HG03097 (cell line): ENCODE results near the gene TBC1D23.
"Not testable (repeated sequence)": the region's sequence is repeated elsewhere in the genome, so short reads cannot be mapped to it uniquely, and the experiment has no call there.

Source experiments
- ATAC-seq: cut with Tn5 transposase; IDR thresholded peaks from one replicate; pipeline ENCODE4 v1.9.1; 2021; ENCODE audit not compliant: unreplicated experiment, low FRiP score

The TBC1D23 gene

DNA sequence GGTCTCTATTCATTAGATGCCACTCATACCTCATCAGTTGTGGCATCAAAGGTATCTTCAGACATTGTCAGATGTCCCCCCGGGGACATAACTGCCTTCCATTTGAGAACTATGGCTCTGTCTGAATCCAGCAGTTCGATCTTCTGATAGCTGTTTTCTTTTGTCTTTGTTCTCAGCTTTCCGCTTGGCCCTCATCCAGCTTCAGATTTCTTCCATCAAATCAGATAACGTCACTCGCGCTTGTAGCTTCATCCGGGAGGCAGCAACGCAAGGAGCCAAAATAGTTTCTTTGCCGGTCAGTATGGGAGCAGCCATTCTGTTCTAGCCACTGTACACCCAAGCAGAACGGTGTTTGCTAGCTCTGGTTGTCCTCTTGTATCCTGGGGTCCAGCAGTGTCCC is 78.1 kb downstream of the TBC1D23 start:
- ATAC-seq: no peak

DNA sequence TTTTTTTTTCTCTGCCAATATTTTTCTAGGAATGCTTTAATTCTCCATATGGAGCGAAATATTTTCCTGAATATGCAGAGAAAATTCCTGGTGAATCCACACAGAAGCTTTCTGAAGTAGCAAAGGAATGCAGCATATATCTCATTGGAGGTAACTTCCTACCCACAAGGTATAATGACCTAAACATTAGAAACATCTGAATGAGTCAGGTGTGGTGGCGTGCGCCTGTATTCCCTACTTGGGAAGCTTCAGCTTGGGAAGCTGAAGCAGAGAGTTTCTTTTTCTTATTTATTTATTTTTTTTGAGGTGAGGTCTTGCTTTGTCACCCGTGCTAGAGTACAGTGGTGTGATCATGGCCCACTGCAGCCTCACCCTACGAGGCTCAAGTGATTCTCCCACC is 79.0 kb downstream of the TBC1D23 start:
- no peak for ATAC-seq

DNA sequence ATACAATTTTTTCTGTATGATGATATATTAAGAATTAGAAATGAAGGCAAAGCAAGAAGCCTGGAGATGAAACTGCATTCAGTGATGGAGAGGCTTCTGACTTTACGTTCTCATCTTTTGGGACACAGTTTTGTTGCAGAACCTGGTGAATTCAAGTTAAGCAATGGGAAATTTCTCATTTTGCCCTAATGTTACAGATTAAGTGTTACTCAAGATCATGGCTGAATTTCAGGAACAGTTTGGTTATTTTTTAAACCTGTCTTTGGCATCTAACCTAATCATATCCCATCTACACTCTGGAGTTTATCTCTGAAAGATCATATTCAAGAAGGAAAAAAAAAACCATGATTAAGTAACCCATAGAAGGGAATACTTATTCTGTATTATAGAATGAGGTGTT is 79.7 kb downstream of the TBC1D23 start:
- no peak for ATAC-seq

DNA sequence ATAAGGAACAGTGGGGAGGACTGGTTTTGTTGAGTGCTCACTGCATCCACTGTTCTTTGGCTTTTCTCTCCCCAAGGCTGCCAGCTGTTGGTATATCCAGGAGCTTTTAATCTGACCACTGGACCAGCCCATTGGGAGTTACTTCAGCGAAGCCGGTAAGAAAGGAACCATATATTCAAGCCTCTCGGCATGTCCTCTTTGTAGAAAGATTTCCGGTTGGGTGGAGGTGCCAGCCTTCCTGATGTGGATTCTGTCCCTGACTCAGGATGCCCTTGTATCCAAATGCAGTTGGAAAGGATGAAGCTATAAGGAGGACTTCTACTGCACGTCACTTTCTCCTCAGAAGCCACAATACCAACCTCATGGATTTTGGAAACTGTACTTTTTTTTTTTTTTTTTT is 87.9 kb downstream of the TBC1D23 start:
- no peak for ATAC-seq

DNA sequence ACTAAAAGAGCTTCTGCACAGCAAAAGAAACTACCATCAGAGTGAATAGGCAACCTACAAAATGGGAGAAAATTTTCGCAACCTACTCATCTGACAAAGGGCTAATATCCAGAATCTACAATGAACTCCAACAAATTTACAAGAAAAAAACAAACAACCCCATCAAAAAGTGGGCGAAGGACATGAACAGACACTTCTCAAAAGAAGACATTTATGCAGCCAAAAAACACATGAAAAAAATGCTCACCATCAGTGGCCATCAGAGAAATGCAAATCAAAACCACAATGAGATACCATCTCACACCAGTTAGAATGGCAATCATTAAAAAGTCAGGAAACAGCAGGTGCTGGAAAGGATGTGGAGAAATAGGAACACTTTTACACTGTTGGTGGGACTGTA is 91.0 kb downstream of the TBC1D23 start:
- ATAC-seq: not testable (repeated sequence)

DNA sequence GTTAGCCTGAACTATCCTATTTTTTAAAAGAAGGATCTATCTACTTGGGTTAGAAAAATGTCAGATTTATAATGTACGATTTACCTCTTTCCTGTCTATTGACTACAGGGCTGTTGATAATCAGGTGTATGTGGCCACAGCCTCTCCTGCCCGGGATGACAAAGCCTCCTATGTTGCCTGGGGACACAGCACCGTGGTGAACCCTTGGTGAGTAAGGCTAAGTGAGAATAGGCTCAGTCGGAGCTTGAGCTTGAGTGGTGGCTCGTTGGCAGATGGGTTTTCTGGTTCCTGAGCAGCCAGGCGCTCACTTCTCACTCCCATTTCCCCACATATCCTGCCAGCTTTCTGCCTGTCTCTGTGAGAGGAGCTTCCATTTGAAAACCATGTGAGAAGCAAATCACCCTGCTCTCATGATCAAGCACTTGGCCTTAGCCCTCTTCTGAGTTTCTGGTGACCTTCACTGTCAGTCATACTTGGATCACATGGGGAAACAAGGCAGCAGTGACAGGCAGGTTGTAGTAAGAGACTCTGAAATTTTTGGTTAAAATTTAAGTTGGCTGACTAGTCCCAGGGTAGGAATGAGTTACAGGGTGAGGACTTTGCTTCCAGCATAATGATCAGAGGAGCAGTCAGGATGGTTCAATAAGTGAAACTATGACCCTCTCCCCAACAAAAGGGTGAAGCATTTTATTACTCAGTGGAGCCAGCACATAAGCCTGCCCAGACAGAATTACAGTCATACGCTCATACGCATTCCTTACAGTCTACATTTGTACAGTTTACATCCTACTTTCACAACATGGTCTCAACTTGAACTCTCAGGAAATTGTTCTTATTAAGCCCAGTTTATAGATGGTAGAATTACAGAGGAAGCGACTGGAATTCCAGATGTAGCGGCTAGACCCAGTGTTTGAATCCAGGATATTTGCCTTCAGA is 91.8 kb downstream of the TBC1D23 start:
- ATAC-seq: no peak

DNA sequence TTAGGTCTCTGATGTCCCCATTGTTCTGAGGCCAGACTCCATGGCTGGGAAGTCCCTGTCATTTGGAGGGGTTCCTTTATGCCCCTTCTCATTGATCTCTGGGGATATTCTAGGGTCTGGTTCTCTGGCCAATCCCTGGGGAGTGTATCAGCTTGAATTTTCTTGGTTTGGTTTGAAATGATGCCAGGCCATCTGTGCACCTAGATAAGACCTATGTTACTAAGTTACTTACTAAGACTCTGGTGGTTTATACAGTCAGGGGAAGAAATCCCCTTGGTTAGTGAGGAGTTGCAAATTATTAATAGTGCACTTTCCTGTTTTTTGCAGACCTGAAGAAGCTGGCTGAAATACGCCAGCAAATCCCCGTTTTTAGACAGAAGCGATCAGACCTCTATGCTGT is 94.1 kb downstream of the TBC1D23 start:
- no peak for ATAC-seq

DNA sequence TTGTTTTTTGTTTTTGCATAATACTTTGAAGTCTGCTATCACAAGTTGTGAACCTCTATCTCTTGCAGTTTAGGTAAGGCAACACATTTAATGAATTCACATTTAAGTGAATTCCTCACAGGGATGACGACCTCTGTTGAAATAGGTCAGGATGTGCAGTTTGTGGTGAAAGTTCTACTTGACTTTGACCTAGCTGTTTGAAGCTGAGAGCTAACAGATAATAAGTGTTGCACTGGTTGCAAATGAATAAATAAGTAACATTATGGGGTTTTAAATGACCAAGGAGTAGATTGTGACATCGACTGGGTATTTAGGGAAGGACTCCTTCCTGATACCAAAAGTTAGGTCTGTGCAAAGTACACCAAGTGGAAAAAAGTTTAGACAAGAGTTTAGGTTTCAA is 97.6 kb downstream of the TBC1D23 start:
- no peak for ATAC-seq

DNA sequence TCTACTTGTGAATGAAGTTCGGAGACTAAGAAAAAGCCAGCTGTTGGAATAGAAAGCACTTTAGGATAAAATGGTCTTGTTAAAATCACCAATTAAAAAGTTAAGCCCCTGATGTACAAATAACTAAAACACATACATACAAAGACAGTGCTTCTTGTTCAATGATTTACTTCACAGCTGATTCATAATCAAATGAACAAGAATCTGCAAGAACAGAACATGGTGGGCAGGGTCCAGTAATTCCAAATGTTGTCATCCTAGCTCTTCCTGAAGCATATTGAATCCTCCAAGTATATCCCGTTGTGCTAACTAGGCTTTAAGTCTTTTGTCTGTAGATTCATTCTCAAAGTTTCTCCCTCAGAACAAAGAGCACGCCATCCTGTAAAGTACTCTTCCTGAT is 98.2 kb downstream of the TBC1D23 start:
- ATAC-seq: no peak

DNA sequence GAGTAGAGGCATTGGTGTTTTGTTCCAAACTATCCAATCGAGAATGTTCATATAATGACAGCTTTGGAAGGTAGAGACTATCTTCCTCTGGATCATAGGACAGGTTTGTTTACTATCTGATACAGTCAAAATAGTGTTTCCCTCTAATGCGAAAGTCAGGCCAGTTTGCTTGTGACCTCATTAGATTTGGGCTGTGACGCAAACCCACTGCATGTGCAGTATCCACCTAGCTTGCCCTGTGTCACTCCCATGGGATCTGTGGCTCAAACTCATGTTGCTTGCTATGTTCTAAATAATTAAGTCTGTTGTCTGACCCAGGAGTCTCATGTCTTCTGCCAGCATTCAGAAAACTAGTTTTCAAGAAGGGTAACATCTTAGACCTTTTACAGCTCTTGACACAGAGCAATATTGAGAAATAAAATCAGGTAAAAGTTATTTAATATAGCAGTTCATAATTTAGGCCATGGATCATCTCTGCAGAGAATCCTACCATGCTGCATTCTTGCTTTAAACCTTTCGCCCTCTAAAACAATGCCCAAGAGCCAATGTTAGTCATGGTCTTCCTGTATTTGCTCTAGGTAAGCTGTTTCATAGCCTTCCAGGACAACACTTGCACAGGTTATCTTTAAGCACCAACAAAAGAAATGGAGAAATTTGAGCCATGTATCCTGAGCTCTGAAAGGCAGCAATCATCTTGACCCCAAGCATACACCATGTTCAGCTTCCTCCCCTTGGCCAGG is 100.1 kb downstream of the TBC1D23 start:
- no peak for ATAC-seq

DNA sequence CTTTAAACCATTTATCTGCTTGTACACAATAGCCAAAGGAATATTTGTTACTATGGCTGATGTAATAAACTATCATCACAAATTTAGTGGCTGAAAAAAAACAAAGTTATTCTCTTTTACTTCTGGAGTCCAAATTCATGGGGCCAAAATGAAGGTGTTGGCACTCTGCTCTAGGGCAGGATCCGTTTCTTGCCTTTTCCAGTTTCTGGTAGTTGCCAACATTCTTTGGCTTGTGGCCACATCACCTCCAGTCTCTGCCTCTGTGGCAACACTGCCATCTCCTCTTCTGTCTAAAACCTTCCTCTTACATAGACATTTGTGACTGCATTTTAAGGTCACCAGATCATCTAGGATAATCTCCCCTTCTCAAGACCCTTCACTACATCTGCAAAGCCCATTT is 101.1 kb downstream of the TBC1D23 start:
- ATAC-seq: no peak

DNA sequence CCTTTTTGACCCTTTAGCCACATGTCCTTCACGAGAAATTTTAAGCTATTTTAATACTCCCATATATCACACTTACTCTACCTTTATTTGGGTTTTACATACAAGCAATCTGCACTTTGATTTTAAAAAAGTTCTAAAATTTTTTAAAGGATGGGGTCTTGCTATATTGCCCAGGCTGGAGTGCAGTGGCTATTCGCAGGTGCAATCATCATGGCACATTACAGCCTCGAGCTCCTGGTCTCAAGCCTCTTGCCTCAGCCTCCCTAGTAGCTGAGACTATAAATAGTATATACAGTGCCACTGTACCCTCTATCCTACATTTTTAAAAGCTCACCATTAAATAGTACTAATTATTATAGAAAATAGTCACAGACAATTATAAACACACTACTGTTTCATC is 103.6 kb downstream of the TBC1D23 start:
- no peak for ATAC-seq

DNA sequence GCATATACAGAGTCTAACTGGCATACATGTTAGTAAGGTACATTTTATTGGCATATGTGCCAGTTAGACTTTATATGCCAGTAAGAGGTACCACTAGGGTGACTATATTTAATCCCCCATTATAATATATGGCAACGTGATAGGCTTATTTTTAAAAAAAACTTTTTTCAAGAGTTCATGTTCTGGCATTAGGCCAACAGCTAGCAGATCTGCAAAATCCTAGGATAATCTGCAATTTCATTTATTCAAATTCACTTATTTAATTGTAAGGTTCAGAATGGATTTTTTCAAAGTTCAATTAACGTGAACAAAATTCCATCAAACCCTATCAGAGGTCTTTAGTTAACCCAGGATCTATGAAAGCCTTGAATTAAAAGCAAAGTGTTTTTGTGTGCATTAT is 105.6 kb downstream of the TBC1D23 start:
- ATAC-seq: no peak

DNA sequence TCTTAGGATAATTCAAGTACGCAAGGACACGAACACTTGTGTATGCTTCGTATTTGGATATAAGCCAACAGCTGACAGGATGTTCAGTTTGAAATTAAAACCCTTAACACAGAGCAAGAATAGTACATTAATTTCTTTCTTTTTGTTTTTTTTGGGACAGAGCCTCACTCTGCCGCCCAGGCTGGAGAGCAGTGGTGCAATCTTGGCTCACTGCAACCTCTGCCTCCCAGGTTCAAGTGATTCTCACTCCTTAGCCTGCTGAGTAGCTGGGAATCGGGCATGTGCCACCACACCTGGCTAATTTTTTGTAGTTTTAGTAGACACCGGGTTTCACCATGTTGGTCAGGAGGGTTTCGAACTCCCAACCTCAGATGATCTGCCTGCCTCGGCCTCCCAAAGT is 107.6 kb downstream of the TBC1D23 start:
- ATAC-seq: no peak

DNA sequence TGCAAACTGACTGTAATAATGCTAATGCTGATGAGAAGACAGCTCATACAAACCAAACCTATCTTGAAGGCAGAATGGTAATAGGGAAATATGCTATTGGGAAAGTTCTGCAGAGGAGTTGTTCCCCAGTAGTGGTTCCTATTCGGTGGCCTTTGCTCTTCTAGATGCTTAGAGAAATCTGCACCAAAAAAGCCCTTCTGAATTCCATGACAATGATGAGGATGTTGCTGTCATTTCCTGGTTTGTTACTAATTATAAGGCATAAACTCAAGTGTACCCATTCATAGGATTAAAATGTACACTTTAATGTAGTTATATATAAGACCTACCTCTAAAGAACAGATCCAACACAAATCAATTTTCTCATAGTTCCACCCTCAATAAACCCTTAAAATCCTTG is 110.0 kb downstream of the TBC1D23 start:
- no peak for ATAC-seq

DNA sequence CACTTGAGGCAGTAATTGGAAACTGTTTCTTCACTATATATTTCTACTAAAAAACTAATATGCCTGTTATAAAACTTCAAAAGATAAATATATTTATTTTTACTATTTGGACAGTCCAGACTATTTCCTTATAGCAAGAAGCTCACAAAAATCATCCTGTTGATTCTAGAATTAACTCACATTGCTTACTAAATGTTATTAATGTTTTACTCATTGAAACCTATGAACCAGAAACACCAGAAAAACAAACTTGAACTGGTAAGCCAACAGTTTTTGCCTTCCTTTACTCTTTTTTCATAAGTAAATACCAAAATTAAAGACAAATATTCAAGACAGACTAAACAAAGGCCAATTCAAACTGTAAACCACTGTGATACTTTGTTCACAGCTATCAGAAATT is 113.7 kb downstream of the TBC1D23 start:
- no peak for ATAC-seq
